Common myeloid progenitor, CD34-positive (primary cell): ENCODE measurements around the gene DNMT3B.
A peak's percentile ranks its signal among the peaks of the same experiment; 100 is the strongest.

ENCODE experiments used
- CTCF ChIA-PET: fragments of 350-600 bp; sonication (Branson Sonifier 250); formaldehyde crosslinking; loops from one replicate; lab custom pipeline; 2021; ENCODE audit warnings: antibody characterized with exemption; lab: Charles Lee
- POLR2A ChIA-PET: fragments of 350-600 bp; sonication (Branson Sonifier 250); formaldehyde crosslinking; loops from one replicate; lab custom pipeline; 2021; ENCODE audit warnings: antibody characterized with exemption; lab: Charles Lee
- DNase-seq, 3 donors: peaks; one replicate each; pipeline versions ENCODE4 v3.0.0 to v3.0.0-alpha.2; 2013
- H3K27ac ChIP-seq, 2 experiments: 1 replicate in 1 of 2; 2 replicates in 1 of 2; pipeline ENCODE4 v1.7.0; 2013; ENCODE audit warnings: inconsistent platforms in 2 of 2, low read length in 2 of 2, mild to moderate bottlenecking in 2 of 2, low read depth in 1 of 2, moderate library complexity in 1 of 2; ENCODE audit not compliant: severe bottlenecking in 2 of 2, insufficient read depth in 1 of 2, poor library complexity in 1 of 2
- H3K27me3 ChIP-seq, 5 experiments: replicated peaks in 2 of 5; 1 replicate in 3 of 5; 2 replicates in 2 of 5; pipeline versions ENCODE4 v1.6.1 to v1.7.0; 2013; ENCODE audit warnings: low read length in 4 of 5, mild to moderate bottlenecking in 2 of 5, moderate library complexity in 2 of 5, inconsistent platforms in 1 of 5; ENCODE audit not compliant: insufficient read depth in 5 of 5, control insufficient read depth in 4 of 5
- H3K36me3 ChIP-seq, 4 experiments: 1 replicate in 2 of 4; 2 replicates in 2 of 4; pipeline versions ENCODE4 v1.6.1 to v1.7.0; 2013; ENCODE audit warnings: low read length in 3 of 4, control low read depth in 1 of 4, mild to moderate bottlenecking in 1 of 4; ENCODE audit not compliant: control insufficient read depth in 4 of 4, insufficient read depth in 4 of 4
- H3K4me1 ChIP-seq, 4 experiments: 1 replicate in 3 of 4; 2 replicates in 1 of 4; pipeline versions ENCODE4 v1.6.1 to v1.7.1; 2013; ENCODE audit warnings: low read length in 3 of 4, mild to moderate bottlenecking in 3 of 4, control low read depth in 1 of 4, inconsistent platforms in 1 of 4, moderate library complexity in 1 of 4; ENCODE audit not compliant: control insufficient read depth in 4 of 4, insufficient read depth in 4 of 4; ENCODE audit errors: control extremely low read depth in 1 of 4
- H3K4me3 ChIP-seq, 7 experiments: 1 replicate in 4 of 7; 2 replicates in 3 of 7; pipeline versions ENCODE4 v1.5.1 to v1.7.0; 2013; ENCODE audit warnings: mild to moderate bottlenecking in 7 of 7, low read length in 6 of 7, moderate library complexity in 6 of 7, inconsistent platforms in 2 of 7, low read depth in 2 of 7, control low read depth in 1 of 7; ENCODE audit not compliant: insufficient read depth in 4 of 7, control insufficient read depth in 1 of 7; ENCODE audit errors: extremely low read depth in 1 of 7
- H3K9me3 ChIP-seq, 5 experiments: 1 replicate in 4 of 5; 2 replicates in 1 of 5; pipeline versions ENCODE4 v1.6.1 to v1.7.1; 2013; ENCODE audit warnings: low read length in 4 of 5, mild to moderate bottlenecking in 2 of 5, inconsistent platforms in 1 of 5, low read depth in 1 of 5, moderate library complexity in 1 of 5; ENCODE audit not compliant: control insufficient read depth in 4 of 5, insufficient read depth in 2 of 5; ENCODE audit errors: control extremely low read depth in 1 of 5
- WGBS: methylation state at CpG from one replicate; pipeline ENCODE4 v1.1.5; 2013; ENCODE audit not compliant: insufficient coverage; 5-methylcytosine and 5-hydroxymethylcytosine counted together

DNMT3B gene

DNA sequence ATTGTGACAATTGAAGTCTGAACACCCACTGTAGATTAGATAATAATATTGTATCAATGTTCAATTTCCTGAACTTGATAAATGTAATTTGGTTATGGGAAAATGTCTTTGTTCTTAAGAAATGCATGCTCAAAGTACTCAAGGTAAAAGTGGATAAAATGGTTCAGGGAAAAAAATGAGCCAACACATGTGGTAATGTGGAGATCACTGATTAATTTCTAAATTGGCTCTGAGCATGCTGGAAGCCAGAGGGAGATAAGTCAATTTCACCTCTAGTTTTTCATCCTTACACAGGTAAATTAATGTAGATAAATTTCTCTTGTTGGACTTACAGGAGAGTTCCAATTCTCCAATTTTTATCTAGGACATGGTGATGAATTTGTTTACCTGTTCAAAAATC lies 10.9 kb upstream of the DNMT3B start:
- H3K36me3 ChIP-seq: no peaks in the 10 kb centered on the region
- H3K27me3 ChIP-seq: no peaks in the 10 kb centered on the region
- peaks cover 0 to 18% (median 12%) of the 10 kb centered on the region in 4 experiments for H3K4me1 ChIP-seq
- ChIA-PET CTCF (no interaction called here), POLR2A (no interaction called here)
- no peak overlapping the region for H3K4me3 ChIP-seq
- no peaks in the 10 kb centered on the region for H3K9me3 ChIP-seq
- no peak for DNase-seq
- no peak overlapping the region for H3K27ac ChIP-seq

- ChIA-PET CTCF (interaction anchor here (1.6 kb wide), 1 partner anchor 25 kb away, joined by 3 read pairs; no protein-coding TSS in a partner anchor), POLR2A (no interaction called here)
- Histone ChIP-seq H3K9me3 (no peaks in the 10 kb centered on the region), H3K4me1 (peaks cover 0 to 12% (median 6%) of the 10 kb centered on the region in 4 experiments), H3K27ac (no peak overlapping the region), H3K27me3 (no peaks in the 10 kb centered on the region), H3K36me3 (no peaks in the 10 kb centered on the region), H3K4me3 (no peak overlapping the region)
- WGBS: 98% methylated on average over 5 of the region's 6 CpGs
- no peak for DNase-seq
Measured at GRCh38 chr20:32751702-32752457, 10.3 kb upstream of the DNMT3B start.

DNA sequence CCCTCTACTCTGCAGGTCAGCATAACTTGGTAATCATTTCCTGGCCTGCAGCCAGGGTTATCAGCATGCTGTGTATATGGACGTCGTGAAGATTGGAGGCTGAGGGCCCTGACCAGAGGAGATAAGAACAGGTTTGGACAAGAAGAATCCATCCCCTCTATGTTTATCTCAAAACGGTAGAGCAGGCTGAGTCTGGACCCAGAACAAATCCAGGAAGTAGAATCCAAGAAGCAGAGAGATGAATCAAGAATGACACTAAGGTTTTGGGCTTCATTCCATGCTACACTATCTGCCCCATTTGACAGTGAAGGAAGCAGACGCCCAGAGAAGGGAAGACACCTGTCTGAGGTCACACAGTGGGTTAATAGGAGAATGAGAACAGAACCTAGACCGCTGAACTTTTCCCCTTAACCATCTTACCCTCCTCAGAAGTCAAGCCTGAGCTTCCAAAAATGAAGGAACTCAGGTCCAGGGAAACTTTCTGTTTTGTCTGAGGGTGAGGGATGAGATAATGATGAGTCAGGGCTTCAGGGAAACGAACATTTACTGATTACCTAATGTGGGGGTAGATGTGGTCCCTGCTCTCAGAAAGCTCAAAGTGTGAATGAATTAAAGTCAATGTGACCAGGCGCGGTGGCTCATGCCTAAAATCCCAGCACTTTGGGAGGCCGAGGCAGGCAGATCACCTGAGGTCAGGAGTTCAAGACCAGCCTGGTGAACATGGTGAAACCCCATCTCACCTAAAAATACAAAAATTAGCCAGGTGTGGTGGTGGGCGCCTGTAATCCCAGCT lies 9.5 kb upstream of the DNMT3B start:
- no peak overlapping the region for H3K27ac ChIP-seq
- no peaks in the 10 kb centered on the region for H3K9me3 ChIP-seq
- no peaks in the 10 kb centered on the region for H3K27me3 ChIP-seq
- H3K36me3 ChIP-seq: no peaks in the 10 kb centered on the region
- no peak overlapping the region for H3K4me3 ChIP-seq
- peaks cover 0 to 12% (median 4%) of the 10 kb centered on the region in 4 experiments for H3K4me1 ChIP-seq
- CTCF ChIA-PET: interaction anchor here (1.4 to 1.6 kb wide), 2 partner anchors 24 to 26 kb away, joined by 3 read pairs; no protein-coding TSS in a partner anchor
- WGBS: 55% methylated on average over 5 of the region's 10 CpGs
- peak in 1 of 3 donors; percentile 47 for DNase-seq
- POLR2A ChIA-PET: no interaction called here

- Histone ChIP-seq H3K27me3 (no peaks in the 10 kb centered on the region), H3K4me3 (no peak overlapping the region), H3K36me3 (no peaks in the 10 kb centered on the region), H3K27ac (no peak overlapping the region), H3K9me3 (no peaks in the 10 kb centered on the region), H3K4me1 (peaks cover 0 to 12% (median 4%) of the 10 kb centered on the region in 4 experiments)
- DNase-seq: no peak
- CTCF ChIA-PET: interaction anchor here (1.4 to 1.6 kb wide), 2 partner anchors 23 to 25 kb away, joined by 3 read pairs; no protein-coding TSS in a partner anchor
- POLR2A ChIA-PET: no interaction called here
- WGBS: 90% methylated on average over 4 of the region's 4 CpGs
Measured at GRCh38 chr20:32753731-32754130, 8.5 kb upstream of the DNMT3B start.

DNA sequence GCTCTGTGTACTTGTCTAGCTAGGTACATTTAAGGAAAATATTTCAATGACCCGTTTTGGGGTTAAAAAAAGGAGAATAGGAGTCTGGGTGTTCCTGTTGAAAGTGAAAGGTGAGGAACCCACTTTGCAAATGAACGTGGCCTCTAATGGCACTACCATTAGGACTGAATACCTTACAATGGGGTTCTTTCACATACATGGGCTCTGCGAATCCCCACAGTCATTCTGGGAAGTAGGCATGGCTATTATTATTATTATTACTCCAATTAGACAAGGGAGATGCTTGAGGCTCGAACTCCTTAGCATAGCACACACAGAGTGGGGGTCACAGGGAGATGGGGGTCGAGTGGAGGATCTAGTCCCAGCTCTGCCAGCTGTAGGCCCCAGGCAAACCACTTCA lies 6.0 kb upstream of the DNMT3B start:
- CTCF ChIA-PET: interaction anchor here (1.6 kb wide), 1 partner anchor 22 kb away, joined by 5 read pairs; no protein-coding TSS in a partner anchor
- Histone ChIP-seq H3K36me3 (no peaks in the 10 kb centered on the region), H3K27ac (no peak overlapping the region), H3K4me3 (no peak overlapping the region), H3K27me3 (no peaks in the 10 kb centered on the region), H3K9me3 (no peaks in the 10 kb centered on the region), H3K4me1 (peaks cover 0 to 7% (median 1%) of the 10 kb centered on the region in 4 experiments)
- POLR2A ChIA-PET: interaction anchor here (0.6 to 1.0 kb wide), 2 partner anchors 13 to 40 kb away, joined by 3 read pairs; partner anchors contain the start of gene COMMD7
- WGBS: 60% methylated on average over 1 of the region's 5 CpGs
- DNase-seq: no peak

GRCh38 chr20:32761417-32761830 lies 761 bp upstream of the DNMT3B start:
- no peaks in the 10 kb centered on the region for H3K27me3 ChIP-seq
- no peaks in the 10 kb centered on the region for H3K9me3 ChIP-seq
- DNase-seq: no peak
- CTCF ChIA-PET: interaction anchor here (1.8 kb wide), 2 partner anchors 14 to 29 kb away, joined by 4 to 6 read pairs; no protein-coding TSS in a partner anchor
- peaks cover 12 to 34% (median 32%) of the 10 kb centered on the region in 4 experiments for H3K4me1 ChIP-seq
- H3K4me3 ChIP-seq: peak overlapping the region; percentile 6 to 99 (median 90)
- whole genome bisulfite sequencing: 79% methylated on average over 2 of the region's 6 CpGs
- H3K27ac ChIP-seq: peak overlapping the region in 1 of 2 experiments; percentile 34
- POLR2A ChIA-PET: no interaction called here
- H3K36me3 ChIP-seq: peaks cover 0 to 17% (median 0%) of the 10 kb centered on the region in 4 experiments
